Choroid plexus epithelial cell (primary cell): ENCODE measurements around the gene TMEM80.
A peak's percentile ranks its signal among the peaks of the same experiment; 100 is the strongest.

Experiments
- DNase-seq: peaks from one replicate; pipeline ENCODE4 v3.0.0-alpha.2; 2010; ENCODE audit warnings: low read depth
- H3K4me3 ChIP-seq: 2 replicates; pipeline ENCODE4 v1.5.1; 2011; ENCODE audit warnings: low read depth, mild to moderate bottlenecking, control low read depth, low read length, moderate library complexity
- CTCF ChIP-seq: conservative IDR thresholded peaks from 2 replicates; pipeline ENCODE4 v1.5.1; 2011; ENCODE audit warnings: low read depth, mild to moderate bottlenecking, control low read depth, inconsistent platforms, low read length, moderate library complexity

Gene TMEM80

GRCh38 chr11:722346-722811 lies 26.8 kb downstream of the TMEM80 start:
- no peak for TF ChIP-seq CTCF
- DNase-seq = no peak
- H3K4me3 ChIP-seq = no peak overlapping the region

GRCh38 chr11:723120-723883 lies 27.7 kb downstream of the TMEM80 start:
- H3K4me3 ChIP-seq = no peak overlapping the region
- peak; percentile 80 for DNase-seq
- peak; percentile 71 for TF ChIP-seq CTCF

- TF ChIP-seq CTCF = no peak
- H3K4me3 ChIP-seq = no peak overlapping the region
- DNase-seq = no peak
Measured at GRCh38 chr11:724049-724777, 28.6 kb downstream of the TMEM80 start.

- TF ChIP-seq CTCF = no peak
- no peak for DNase-seq
- H3K4me3 ChIP-seq = no peak overlapping the region
Measured at GRCh38 chr11:724778-725386, 29.3 kb downstream of the TMEM80 start.

GRCh38 chr11:725624-726202 lies 30.1 kb downstream of the TMEM80 start:
- H3K4me3 ChIP-seq = no peak overlapping the region
- no peak for DNase-seq
- no peak for TF ChIP-seq CTCF

- peak; percentile 37 for DNase-seq
- no peak for TF ChIP-seq CTCF
- H3K4me3 ChIP-seq = peak overlapping the region; percentile 24
Measured at GRCh38 chr11:726278-727220, 30.9 kb downstream of the TMEM80 start.
